Endothelial cell of hepatic sinusoid (primary cell): ENCODE data around the gene URGCP.

Experiments
- in situ Hi-C: cut with HindIII; loops from 2 replicates; pipeline ENCODE4 v1.10.0; 2017; ENCODE audit warnings: low sequenced_read_pairs

The URGCP gene

DNA sequence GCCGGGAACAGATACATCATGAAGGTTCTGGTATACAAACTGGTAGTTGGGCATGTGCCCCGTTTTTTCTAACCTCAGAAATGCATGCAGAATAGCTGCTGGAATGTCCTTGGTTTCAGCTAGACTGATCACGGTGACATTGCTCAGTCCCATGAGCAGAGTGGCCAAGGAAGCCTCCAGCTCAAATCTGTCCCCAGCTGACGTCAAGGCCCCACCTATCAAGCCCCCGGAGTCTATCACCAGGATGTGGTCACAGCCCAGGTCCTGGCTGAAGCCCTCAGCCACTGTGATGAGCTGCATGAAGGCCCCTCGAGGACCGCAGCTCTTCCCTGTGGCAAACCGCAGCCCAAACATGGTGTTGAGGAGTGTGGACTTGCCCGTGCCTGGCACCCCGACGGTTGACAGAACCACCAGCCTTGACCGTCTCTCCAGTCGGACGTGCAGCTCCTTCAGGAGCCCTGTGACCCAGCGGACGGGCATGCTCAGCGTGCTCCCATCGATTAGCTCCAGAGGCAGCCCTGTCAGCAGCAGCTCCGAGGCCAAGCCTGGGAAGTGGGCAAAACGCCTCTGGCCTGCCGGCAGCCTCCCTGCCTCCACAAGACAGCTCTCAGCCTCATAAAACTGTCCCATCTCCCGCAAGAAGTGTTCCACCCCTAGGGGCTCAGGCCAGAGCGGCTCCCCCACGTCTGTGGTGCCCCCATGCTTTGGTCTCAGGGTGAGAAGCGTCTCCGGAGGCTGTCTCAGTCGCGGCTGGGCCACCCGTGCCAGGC lies 29.2 kb downstream of the URGCP start:
- in situ Hi-C loops = no loop called here

DNA sequence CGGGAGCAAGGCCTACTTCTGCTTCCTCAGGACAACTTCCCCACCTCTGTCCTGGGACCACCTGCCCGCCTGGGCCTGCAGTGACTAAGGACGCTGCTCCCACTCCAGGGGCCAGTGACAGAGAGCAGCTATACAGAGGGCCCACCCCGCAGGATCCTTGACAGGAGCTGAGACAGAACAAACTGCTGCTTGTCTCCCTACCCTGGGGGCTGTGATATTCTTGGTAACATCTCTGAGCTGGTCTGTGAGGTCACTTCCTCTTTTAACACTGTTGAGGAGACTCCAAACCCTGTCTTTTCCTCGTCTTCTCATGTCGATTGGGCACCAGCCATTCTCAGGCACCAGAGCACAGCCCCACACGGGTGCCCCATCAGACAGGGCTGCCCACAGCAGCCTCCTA lies 30.2 kb downstream of the URGCP start:
- in situ Hi-C loops = no loop called here

DNA sequence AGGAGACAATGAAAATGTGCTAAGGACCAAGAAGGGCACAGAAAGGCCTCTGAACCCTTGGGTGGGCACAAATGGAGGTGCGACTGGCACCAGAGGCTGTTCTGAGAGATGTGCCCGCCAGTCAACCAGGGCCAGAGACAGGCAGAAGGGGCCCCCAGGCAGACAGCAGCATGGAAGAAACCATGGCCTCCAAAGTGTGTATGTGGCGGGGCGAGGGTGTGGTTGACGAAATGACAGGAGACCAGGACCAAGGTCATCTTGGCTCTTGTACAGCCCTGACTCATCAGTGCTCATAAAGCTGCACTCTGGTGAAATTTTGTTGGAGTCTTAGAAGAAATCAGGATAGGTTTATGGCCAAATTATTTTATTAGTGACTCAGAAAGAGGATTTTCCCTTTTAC lies 33.1 kb downstream of the URGCP start:
- in situ Hi-C loops = loop anchor here (5.0 kb wide), 1 partner anchor 34 kb away; the partner anchor contains the start of gene URGCP

DNA sequence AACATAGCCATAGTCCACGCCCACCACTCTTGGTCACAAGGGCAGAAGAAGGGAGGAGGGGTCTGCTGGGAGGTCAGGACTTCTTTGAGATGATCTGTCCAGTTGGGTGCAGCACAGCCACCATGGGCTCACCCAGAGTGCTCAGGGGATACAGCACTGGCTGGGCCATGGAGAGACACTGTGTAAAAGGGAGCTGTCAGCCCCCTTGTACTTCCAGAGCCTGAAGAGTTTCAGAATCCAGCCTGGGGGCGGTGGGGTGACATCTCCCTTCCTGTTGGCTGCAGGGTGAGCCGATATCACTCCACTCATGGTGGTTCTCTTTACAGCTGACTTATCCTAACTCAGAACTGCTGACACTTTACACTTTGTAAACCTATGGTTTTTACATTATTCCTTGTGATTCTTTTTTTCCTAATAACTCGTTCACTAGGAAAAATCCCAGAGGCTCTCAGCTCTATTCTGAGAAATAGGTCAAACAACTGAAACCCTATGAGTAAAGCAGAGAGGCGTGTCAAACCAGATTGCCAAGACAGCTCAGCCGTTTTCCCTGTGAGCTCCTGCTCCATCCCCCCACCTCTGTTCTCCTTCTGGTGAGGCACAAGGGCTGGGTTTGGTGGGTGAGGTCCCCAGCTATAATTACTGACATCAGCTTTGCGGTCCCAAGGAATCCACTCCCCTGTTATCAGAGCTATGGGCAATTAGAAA lies 33.8 kb downstream of the URGCP start:
- in situ Hi-C loops = loop anchor here (5.0 kb wide), 1 partner anchor 35 kb away; the partner anchor contains the start of gene URGCP

DNA sequence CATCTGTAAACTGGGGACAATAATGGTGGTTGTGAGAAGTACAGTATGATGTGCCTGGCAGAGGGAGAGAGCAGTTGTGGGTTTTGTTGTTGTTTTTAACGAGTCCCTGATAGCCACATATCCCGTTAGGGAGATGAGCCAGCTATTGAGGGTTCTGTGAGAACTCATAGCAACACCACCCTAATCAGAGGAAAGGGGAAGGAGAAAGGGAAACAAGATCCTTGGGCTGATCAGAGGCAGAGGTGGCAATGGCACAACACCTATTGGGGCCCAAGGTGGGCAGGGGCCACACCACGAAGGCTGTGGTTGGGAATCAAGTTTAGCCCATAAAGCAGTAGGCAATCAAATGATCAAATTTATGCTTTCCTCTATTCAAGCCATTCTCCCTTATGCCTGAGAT lies 35.3 kb downstream of the URGCP start:
- in situ Hi-C loops = loop anchor here (5.0 kb wide), 1 partner anchor 36 kb away; the partner anchor contains the start of gene URGCP

DNA sequence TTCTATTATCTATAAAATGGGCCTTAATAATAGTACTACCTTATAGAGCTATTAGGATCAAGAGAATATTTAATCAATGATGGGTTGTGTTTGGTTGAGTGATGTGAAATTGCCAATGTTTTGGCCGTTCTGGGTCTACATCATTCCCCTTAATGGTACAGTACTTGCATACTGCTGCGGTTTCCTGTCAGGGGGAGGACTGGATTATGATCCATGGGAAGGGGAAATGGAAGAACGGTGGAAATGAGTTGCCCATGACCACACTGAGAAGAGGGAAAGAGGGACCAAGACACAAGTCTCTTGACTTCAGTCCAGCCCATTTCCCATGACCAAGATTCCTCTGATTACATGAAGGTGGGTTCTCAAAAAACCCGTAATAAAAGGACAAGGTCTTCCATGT lies 36.1 kb downstream of the URGCP start:
- in situ Hi-C loops = loop anchor here (5.0 kb wide), 1 partner anchor 37 kb away; the partner anchor contains the start of gene URGCP

DNA sequence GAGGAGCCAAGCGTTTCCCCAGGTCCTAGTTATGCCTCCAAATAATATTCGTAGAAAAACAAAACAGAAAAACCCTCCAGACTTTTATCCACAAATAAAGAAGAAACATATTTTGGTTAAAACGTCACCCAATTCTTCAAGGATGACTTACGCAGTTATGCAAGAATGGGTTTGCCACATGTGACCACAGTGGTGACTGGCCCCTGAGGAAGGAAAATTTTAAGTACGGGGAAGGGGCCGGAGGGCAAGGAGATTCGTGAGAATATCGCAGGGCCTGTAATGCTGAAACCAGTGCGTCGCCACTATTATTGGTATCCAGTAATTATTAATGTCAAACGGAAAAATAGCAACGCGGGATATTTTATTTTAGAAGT lies 36.5 kb downstream of the URGCP start:
- in situ Hi-C loops = loop anchor here (5.0 kb wide), 1 partner anchor 37 kb away; the partner anchor contains the start of gene URGCP

DNA sequence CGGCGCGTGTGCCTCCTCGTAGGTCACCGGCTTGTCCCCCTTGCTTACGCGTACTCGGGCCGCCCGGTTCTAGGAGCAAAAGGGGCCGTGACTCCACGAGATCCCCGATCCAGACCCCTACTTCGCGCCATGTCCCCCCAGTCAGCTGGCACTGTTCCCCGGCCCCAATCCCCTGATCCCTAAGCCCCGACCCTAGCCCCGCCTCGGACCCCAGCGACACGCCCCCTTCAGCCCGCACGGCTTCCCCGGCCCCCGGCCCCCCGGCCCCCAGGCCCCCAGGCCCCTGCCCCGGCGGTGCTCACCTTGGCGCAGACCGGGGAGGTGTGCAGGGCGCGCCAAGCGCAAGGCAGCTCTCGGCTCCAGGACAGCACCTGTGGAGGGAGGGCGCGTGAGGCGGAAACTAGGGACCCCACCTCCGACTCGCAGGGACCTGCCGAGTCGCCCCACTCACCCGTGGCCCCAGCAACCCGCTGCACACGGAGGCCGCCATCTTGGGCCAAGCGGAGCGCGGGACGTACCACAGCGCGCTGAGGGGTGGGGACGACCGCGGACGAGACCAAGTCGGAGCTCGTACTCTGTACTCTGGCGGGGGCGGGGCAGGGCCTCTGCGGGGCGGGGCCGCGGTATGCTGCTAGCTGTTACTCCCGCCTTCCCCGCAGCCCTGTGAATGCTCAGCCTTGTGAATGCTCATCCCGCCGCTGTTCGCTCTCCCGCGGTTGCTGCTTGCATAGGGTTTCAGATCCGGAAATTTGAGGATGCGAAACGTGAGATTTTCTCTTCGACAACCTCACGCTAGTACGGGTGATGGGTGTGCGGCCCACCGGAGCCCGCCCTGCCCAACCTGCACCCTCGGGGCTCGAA lies 37.2 kb downstream of the URGCP start, which contains the start of gene MRPS24:
TSS of gene MRPS24 (minus strand) at position 512 of the 861 bp plus-strand sequence. CDS start at position 490, 22 bp downstream.
- in situ Hi-C loops = no loop called here

DNA sequence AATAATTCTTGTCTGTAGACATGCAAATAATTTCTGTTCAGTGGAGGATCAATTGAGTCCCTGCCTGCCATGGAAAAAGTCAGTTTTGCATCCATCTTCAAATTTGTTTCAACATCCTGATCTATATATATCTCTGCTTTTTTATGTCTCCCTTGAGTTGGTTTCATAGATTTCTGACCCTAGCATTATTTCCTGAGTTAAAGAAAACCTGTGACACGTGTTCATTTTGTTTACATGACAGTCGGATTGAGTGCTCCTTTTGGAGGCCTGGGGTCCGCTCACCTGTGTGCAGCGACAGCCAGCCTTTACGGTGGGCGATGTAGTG lies 37.8 kb downstream of the URGCP start:
- in situ Hi-C loops = no loop called here

DNA sequence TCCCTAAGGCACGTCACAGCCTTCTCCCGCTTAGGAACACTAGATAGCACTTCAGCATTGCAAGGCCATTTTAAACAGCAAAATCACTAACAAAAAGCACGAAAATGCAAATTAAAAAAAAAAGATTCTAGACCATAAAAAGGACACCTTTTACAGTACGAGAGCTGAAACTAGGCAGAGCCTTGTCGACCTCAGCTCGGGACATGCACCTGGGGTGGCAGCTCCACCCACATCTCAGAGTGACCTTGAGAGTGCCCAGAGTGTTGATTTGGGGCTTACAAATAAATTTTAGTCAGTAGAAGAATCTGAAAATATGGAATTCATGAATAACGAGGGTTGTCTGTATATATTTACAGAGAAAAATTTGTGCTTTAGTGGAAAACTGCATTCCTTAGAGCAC lies 38.2 kb downstream of the URGCP start:
- in situ Hi-C loops = no loop called here

DNA sequence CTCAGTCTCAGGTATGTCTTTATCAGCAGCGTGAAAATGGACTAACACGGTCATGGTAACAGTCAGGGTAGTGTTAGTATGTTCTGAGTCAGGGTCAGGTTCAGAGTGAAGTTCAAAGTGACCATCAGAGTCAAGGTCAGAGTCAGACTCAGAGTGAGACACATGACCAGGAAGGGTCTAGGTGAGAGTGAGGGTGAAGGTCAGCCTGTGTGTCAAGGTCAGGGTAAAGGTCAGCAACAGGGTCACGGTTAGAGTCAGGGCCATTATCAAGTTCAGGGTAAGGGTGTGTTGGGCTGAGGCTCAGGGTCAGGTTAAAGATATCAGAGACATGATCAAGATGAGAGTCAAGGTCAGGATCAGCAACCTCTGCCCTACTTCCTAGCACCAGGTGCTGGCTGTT lies 41.1 kb downstream of the URGCP start:
- in situ Hi-C loops = no loop called here

DNA sequence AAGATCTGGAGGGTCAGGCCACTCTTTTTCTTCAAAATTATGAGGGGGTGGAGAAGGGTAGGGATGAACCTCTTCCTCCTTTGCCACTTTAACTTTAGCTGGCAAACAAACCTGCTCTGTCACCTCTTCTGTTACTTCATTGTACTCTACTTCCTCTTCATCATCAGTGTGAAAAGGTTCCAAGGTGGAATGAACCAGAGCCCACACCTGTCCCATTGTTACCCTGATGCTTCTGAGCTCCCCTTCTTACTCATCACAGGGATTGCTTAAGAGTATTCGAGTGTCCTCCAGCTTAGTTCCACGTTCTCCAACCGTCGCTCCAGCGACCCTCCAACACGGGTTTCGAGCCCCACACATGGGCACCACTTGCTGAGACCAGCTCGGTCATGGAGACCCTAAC lies 42.3 kb downstream of the URGCP start:
- in situ Hi-C loops = no loop called here

DNA sequence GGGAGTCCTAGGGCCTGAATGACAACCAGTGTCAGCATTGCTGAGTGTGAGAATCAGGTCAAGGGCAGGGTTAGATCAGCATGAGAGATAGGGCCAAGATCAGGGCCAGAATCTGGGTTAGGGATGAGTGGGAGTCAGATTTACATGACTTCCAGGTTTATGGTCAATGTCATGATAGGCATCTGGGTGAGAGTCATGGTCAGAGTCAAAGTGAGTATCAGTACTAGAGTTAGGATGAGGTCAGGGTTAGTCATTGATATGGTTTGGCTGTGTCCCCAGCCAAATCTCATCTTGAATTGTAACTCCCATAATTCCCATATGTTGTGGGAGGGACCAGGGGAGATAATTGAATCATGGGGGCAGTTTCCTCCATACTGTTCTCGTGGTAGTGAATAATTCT lies 49.4 kb downstream of the URGCP start:
- in situ Hi-C loops = no loop called here

DNA sequence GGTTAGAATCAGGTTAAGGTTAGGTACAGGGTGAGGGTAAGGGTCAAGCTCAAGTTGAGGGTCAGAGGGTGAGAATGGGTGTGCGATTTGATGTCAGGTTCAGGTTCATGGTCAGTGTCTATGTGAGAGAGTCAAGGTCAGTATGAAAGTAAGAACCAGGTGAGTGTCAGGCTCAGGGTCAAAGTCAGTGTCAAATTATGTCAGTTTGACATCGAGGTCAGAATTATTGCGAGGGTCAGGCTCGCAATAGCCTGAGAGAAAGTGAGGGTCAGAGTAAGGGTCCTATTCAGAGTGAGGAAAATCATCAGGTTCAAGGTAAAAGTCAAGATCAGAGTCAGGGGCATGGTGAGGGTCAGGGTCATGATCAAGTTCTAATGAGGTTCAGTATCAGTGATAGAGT lies 50.1 kb downstream of the URGCP start:
- in situ Hi-C loops = no loop called here

DNA sequence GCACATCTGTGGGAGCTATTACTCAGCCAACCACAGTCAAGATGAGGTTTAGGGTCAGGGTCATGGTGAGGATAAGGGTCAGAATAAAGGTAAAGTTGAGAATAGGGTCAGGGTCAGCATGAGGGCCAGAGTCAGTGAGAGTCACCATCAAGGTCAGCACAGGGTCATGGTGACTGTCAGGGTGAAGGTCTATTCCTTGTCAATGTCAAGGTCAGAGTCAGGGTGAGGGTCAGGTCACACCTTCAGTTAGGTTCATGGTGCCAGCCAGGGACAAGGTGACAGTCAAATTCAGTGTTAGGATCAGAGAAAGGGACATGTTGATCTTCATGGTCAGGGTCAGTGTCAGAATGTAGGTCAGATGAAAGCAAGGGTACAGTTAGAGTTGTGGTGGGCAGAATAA lies 51.2 kb downstream of the URGCP start:
- in situ Hi-C loops = no loop called here

DNA sequence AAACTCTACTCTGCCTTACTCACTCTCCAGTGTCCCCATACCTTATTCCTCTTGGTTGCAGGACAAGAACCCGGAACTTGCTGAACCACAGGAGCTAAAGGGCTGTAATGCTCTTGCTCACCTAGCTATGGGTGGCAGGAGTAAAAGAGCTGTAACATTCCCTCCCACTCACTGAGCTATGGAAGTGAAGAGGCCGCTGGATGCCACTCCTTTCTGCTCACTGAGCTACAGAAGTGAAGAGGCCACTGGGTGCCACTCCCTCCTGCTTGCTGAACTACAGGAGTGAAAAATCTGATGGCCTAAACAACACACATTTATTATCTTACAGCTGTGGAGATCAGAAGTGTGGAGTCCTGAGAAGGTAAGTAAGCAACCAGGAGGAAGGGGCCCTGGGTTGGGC lies 54.6 kb downstream of the URGCP start:
- in situ Hi-C loops = no loop called here

DNA sequence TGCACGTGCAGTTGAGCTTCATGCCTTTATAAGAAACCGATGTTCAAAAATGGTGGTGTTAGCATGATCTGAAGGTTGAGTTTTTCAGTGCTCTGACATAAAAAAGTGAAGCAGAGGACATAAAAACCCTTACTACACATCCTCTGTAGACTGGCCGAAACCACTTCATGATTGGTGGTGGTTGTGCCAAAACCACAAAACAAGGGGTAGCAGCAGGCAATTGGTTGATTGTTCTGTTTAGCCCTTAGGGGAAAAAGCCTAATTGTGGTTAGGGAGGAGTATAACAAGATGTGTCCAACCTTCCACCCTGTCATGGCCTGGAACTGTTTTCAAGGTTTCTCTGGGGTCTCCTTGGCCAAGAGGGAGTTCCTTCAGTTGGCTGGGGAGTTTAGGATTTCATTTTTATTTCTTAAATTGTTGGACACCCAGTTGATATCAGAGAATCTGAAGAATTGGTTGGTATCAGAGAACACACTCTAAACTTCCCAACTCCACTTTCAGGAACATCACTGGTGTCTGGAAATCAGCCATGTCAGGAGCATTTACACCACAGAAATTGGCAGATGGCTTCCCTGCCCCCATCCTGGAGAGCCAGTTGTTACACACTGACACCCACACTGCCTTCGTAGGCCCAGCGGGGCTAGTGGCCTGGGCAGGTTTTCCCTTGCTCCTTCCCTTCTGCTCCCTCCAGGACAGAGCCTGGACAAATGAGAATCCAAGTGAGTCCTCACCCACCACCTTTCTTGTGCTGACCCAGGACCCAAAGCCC lies 55.9 kb downstream of the URGCP start:
- in situ Hi-C loops = no loop called here

DNA sequence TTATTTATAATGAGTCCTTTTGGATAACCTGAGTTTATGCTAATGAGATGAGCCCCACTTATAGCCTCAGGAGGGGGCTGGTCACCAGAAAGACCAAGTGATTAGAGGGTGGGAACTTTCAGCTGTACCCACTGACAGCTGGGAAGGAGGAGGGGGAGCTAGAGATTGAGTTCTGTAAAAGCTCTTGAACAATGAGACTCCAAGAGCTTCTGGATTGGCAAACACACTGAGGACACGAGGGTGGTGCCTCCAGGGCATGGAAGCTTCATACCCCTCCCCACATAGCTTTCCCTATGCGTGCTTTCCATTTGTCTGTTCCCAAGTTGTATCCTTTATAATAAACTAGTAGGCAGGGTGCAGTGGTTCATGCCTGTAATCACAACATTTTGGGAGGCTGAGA lies 57.3 kb downstream of the URGCP start:
- in situ Hi-C loops = loop anchor here (5.0 to 25.0 kb wide), 2 partner anchors 103 to 287 kb away; no protein-coding TSS in a partner anchor

DNA sequence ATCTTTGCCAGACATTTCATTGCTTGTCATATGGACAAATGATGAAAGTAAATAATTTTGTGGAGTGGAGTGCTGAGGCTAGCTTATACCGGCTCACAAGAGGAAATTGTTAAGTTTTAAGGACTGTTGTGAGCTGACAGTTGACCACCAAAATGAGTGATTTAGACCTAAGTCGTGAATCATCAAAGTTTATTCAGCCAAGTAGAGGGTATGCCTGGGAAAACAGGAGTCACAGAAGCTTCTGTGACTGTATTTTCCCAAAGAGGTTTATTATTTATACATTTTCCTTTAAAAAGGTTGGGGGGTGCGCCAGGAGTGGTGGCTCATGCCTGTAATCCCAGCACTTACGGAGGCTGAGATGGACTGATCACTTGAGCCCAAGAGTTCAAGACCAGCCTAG lies 58.9 kb downstream of the URGCP start:
- in situ Hi-C loops = loop anchor here (5.0 to 25.0 kb wide), 2 partner anchors 105 to 285 kb away; no protein-coding TSS in a partner anchor

DNA sequence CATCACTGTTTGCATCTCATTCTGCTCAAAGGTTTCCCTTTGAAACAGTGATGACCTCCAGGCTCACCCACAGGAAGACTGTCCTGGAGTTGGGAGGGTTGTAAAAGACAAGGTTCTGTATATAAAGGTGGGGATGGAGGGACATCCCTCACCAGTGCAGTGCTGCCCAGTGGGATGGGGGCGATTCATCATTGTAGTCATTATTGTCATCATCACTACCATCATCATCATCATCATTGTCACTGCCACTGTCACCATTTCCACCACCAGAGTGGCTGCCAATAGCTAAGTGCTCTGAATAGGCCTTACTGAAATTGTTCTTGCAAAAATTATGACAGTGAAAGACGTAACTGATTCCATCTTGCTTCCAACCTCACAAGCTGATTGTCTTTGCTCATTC lies 61.7 kb downstream of the URGCP start:
- in situ Hi-C loops = loop anchor here (5.0 to 25.0 kb wide), 2 partner anchors 108 to 282 kb away; no protein-coding TSS in a partner anchor
